GM18907 (cell line): ENCODE measurements around the gene CDR2L.
A peak's percentile ranks its signal among the peaks of the same experiment; 100 is the strongest.

Experiments
- ATAC-seq: cut with Tn5 transposase; IDR thresholded peaks from one replicate; pipeline ENCODE4 v1.9.1; 2021; ENCODE audit warnings: mild to moderate bottlenecking, moderate library complexity; ENCODE audit not compliant: unreplicated experiment

The CDR2L gene

GRCh38 chr17:74987418-74987908 is at the start of gene CDR2L:
Gene CDR2L (plus strand): TSS chr17:74987632. CDS start chr17:74988044, 412 bp downstream.
- peak; percentile 87 for ATAC-seq

- ATAC-seq, result no peak
These were observed 49.1 kb upstream of the CDR2L start for GRCh38 chr17:74938194-74938950.

- no peak for ATAC-seq
These were observed 47.9 kb upstream of the CDR2L start for GRCh38 chr17:74939534-74939933.

GRCh38 chr17:74941128-74941725 is 46.2 kb upstream of the CDR2L start:
- no peak for ATAC-seq

- ATAC-seq, result no peak
These were observed 43.5 kb upstream of the CDR2L start for GRCh38 chr17:74943808-74944522.

GRCh38 chr17:74945543-74945942 is 41.9 kb upstream of the CDR2L start:
- ATAC-seq, result no peak

GRCh38 chr17:74946641-74947040 is 40.8 kb upstream of the CDR2L start:
- ATAC-seq, result no peak

GRCh38 chr17:74947041-74947754 is 40.2 kb upstream of the CDR2L start:
- no peak for ATAC-seq

- ATAC-seq, result no peak
These were observed 37.8 kb upstream of the CDR2L start for GRCh38 chr17:74949455-74950115.

GRCh38 chr17:74950207-74950606 is 37.2 kb upstream of the CDR2L start:
- ATAC-seq, result no peak

GRCh38 chr17:74951065-74951464 is 36.4 kb upstream of the CDR2L start:
- no peak for ATAC-seq

- ATAC-seq, result no peak
These were observed 35.6 kb upstream of the CDR2L start for GRCh38 chr17:74951680-74952421.

GRCh38 chr17:74952431-74953133 is 34.9 kb upstream of the CDR2L start:
- no peak for ATAC-seq

GRCh38 chr17:74953134-74953687 is 34.2 kb upstream of the CDR2L start:
- no peak for ATAC-seq

GRCh38 chr17:74954115-74954514 is 33.3 kb upstream of the CDR2L start:
- ATAC-seq, result no peak

- no peak for ATAC-seq
These were observed 32.6 kb upstream of the CDR2L start for GRCh38 chr17:74954665-74955421.

GRCh38 chr17:74956093-74956492 is 31.3 kb upstream of the CDR2L start:
- no peak for ATAC-seq
